ENCODE data around the gene USH2A. TPM values are rescaled to one million over a fixed set of nuclear protein-coding genes. Genes with fewer than 3 reads are reported as not detected.

USH2A gene
- total RNA-seq, 1 donor from 2014 or later, result not detected

DNA sequence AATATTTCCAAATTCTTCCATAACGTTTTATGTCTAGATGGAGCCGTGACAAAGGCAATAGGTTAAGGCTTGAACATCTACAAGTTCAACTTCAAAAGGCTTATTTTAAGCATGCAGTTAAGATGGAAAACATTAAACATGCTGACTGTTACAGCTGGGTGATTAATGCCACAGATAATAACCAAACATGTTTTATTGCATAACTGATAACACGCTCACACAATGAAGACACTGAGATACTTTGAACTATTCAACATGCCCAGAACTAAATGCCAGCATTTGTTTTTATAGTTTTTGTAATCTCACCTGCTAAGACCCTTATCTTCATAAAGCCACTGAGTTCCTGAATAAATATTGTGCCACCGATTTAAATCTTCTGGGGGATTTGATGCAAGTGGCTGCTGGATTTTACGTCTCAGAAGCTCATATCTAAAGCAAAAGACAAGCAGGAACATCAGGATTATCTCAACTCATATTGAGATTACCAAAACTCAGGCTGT, 545.7 kb downstream of the USH2A start:
- DNase-seq (ENCODE audit: low spot score in 2 of 2), result no peak
- H3K9me3 ChIP-seq, result no peaks in the 10 kb centered on the region
- H3K27ac ChIP-seq, result no peak overlapping the region
- TF ChIP-seq, protein P1, sequence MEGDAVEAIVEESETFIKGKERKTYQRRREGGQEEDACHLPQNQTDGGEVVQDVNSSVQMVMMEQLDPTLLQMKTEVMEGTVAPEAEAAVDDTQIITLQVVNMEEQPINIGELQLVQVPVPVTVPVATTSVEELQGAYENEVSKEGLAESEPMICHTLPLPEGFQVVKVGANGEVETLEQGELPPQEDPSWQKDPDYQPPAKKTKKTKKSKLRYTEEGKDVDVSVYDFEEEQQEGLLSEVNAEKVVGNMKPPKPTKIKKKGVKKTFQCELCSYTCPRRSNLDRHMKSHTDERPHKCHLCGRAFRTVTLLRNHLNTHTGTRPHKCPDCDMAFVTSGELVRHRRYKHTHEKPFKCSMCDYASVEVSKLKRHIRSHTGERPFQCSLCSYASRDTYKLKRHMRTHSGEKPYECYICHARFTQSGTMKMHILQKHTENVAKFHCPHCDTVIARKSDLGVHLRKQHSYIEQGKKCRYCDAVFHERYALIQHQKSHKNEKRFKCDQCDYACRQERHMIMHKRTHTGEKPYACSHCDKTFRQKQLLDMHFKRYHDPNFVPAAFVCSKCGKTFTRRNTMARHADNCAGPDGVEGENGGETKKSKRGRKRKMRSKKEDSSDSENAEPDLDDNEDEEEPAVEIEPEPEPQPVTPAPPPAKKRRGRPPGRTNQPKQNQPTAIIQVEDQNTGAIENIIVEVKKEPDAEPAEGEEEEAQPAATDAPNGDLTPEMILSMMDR (IDR thresholded peaks at IDR 0.05), result no peak
- no peaks in the 10 kb centered on the region for H3K4me1 ChIP-seq
- no peaks in the 10 kb centered on the region for H3K27me3 ChIP-seq
- intact Hi-C loops (cut with DNase I), result no loop called here
- no peaks in the 10 kb centered on the region for H3K36me3 ChIP-seq
- H3K4me3 ChIP-seq, result no peak overlapping the region

- no peaks in the 10 kb centered on the region for H3K9me3 ChIP-seq
- no peaks in the 10 kb centered on the region for H3K4me1 ChIP-seq
- H3K36me3 ChIP-seq, result no peaks in the 10 kb centered on the region
- H3K4me3 ChIP-seq, result no peak overlapping the region
- no peak overlapping the region for H3K27ac ChIP-seq
- TF ChIP-seq, protein P1 (IDR thresholded peaks at IDR 0.05), result no peak
- DNase-seq (ENCODE audit: low spot score in 2 of 2), result no peak
- intact Hi-C loops (cut with DNase I), result no loop called here
- no peaks in the 10 kb centered on the region for H3K27me3 ChIP-seq
Measured at GRCh38 chr1:215875712-215876111, 547.5 kb downstream of the USH2A start.

- H3K27me3 ChIP-seq, result no peaks in the 10 kb centered on the region
- TF ChIP-seq, protein P1 (IDR thresholded peaks at IDR 0.05), result no peak
- H3K4me1 ChIP-seq, result no peaks in the 10 kb centered on the region
- no peaks in the 10 kb centered on the region for H3K9me3 ChIP-seq
- DNase-seq (ENCODE audit: low spot score in 2 of 2), result no peak
- no peaks in the 10 kb centered on the region for H3K36me3 ChIP-seq
- no peak overlapping the region for H3K27ac ChIP-seq
- no peak overlapping the region for H3K4me3 ChIP-seq
- intact Hi-C loops (cut with DNase I), result no loop called here
Measured at GRCh38 chr1:215875236-215875635, 548.0 kb downstream of the USH2A start.

GRCh38 chr1:215872658-215873057, 550.6 kb downstream of the USH2A start:
- Histone ChIP-seq H3K27ac (no peak overlapping the region), H3K4me3 (no peak overlapping the region), H3K27me3 (no peaks in the 10 kb centered on the region), H3K4me1 (no peaks in the 10 kb centered on the region), H3K9me3 (no peaks in the 10 kb centered on the region), H3K36me3 (no peaks in the 10 kb centered on the region)
- TF ChIP-seq, protein P1 (IDR thresholded peaks at IDR 0.05), result no peak
- intact Hi-C loops (cut with DNase I), result no loop called here
- no peak for DNase-seq (ENCODE audit: low spot score in 2 of 2)

- intact Hi-C loops (cut with DNase I), result no loop called here
- no peak overlapping the region for H3K27ac ChIP-seq
- DNase-seq (ENCODE audit: low spot score in 2 of 2), result no peak
- H3K9me3 ChIP-seq, result no peaks in the 10 kb centered on the region
- no peaks in the 10 kb centered on the region for H3K4me1 ChIP-seq
- TF ChIP-seq, protein P1 (IDR thresholded peaks at IDR 0.05), result no peak
- H3K4me3 ChIP-seq, result no peak overlapping the region
- no peaks in the 10 kb centered on the region for H3K36me3 ChIP-seq
- H3K27me3 ChIP-seq, result no peaks in the 10 kb centered on the region
Measured at GRCh38 chr1:215868500-215868899, 554.7 kb downstream of the USH2A start.

DNA sequence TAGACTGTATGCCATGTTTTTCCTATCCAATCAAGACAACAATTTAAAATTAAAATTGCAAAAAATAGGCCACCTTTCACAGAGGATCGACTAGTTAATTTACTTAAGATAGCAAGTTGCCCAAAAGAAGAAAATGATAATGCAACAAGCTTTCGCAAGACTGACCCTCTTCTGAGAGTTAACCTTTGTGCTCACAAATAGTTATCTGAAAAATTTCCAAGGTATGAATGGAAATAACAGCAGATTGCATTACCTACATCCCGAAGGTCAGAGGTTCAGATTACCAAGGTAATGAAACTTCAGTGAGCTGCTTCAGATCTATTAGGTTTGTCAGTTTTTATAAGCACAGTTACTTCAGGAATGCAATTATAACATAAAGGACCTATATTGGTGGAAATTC, 558.2 kb downstream of the USH2A start:
- Histone ChIP-seq H3K9me3 (no peaks in the 10 kb centered on the region), H3K36me3 (no peaks in the 10 kb centered on the region), H3K4me3 (no peak overlapping the region), H3K4me1 (no peaks in the 10 kb centered on the region), H3K27me3 (no peaks in the 10 kb centered on the region), H3K27ac (no peak overlapping the region)
- intact Hi-C loops (cut with DNase I), result no loop called here
- DNase-seq (ENCODE audit: low spot score in 2 of 2), result no peak
- TF ChIP-seq, protein P1 (IDR thresholded peaks at IDR 0.05), result no peak

Measured in ascending aorta (tissue), 2 donors.